Hepatocyte (in vitro differentiated cells): Measurements from ENCODE around the gene ANO6.

Source experiments
- CTCF ChIP-seq: fragments of 200-600 bp; sonication (generic); IDR thresholded peaks from 2 replicates; pipeline ENCODE4 v1.5.1; 2016; ENCODE audit warnings: antibody characterized with exemption, mild to moderate bottlenecking; ENCODE audit not compliant: poor library complexity
- EZH2 ChIP-seq: fragments of 200-600 bp; sonication (generic); IDR thresholded peaks from 2 replicates; pipeline ENCODE4 v1.6.1; 2016; ENCODE audit warnings: antibody characterized with exemption, mild to moderate bottlenecking, borderline replicate concordance
- EZH2phosphoT487 ChIP-seq: fragments of 200-600 bp; sonication (generic); IDR thresholded peaks from one replicate; pipeline ENCODE4 v1.6.1; 2018; ENCODE audit warnings: antibody characterized with exemption, mild to moderate bottlenecking, low read depth, moderate library complexity; ENCODE audit not compliant: unreplicated experiment, severe bottlenecking

- TF ChIP-seq CTCF (no peak), EZH2 (no peak), EZH2phosphoT487 (no peak)
Measured at GRCh38 chr12:45350861-45351260, 135.0 kb downstream of the ANO6 start.
